ENCODE measurements around the gene CPED1. TPM values are rescaled to one million over a fixed set of nuclear protein-coding genes. Genes with fewer than 3 reads are reported as not detected.

The CPED1 gene
- total RNA-seq, 1 experiment from 2014 or later = 1.8 TPM

DNA sequence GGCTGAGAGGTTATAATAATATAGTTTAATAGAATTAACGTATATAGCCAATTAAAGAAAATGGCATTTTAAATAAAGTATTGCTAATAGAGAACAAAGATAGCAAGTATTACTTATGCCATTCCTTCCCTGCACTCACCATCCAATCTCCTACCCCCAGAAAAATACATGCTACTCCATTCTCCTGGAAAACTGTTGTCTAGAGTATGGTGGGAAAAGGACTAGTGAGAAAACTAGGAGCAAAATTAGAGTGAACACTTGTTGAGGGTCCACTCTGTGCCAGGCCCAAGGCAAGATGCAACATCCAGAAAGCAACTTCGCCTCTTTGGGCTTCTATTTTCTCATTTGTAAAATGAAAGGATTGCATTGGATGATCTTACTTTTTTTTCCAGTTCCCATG is 149.1 kb downstream of the CPED1 start:
- Histone ChIP-seq H3K4me2 (ENCODE audit: low read length) (no peak overlapping the region), H2AFZ (ENCODE audit: low read length) (no peak overlapping the region), H4K20me1 (ENCODE audit: low read length) (no peaks in the 10 kb centered on the region), H3K36me3 (ENCODE audit: low read depth, low read length) (no peaks in the 10 kb centered on the region), H3K4me3 (ENCODE audit: low read length) (no peak overlapping the region), H3K27me3 (ENCODE audit: low read length) (no peaks in the 10 kb centered on the region), H3F3A (ENCODE audit: low read length, unreplicated experiment) (no peaks in the 10 kb centered on the region), H3K27ac (ENCODE audit: low read length) (no peak overlapping the region), H3K4me1 (ENCODE audit: insufficient read depth, low read length) (no peaks in the 10 kb centered on the region), H3K79me2 (ENCODE audit: low read length) (no peaks in the 10 kb centered on the region), H3K9ac (ENCODE audit: low read length) (no peak overlapping the region), H3K9me3 (ENCODE audit: low read length) (no peaks in the 10 kb centered on the region), H3K9me2 (replicated peaks; ENCODE audit: low read length) (no peaks in the 10 kb centered on the region)
- ChIA-PET CTCF (no interaction called here), POLR2A (ENCODE audit: unreplicated experiment) (no interaction called here)
- TF ChIP-seq EZH2 (IDR thresholded peaks at IDR 0.05; ENCODE audit: low read length, unreplicated experiment) (no peak), EZH2phosphoT487 (IDR thresholded peaks at IDR 0.05; ENCODE audit: borderline replicate concordance, low read length) (no peak)
- TF ChIP-seq, protein P1, sequence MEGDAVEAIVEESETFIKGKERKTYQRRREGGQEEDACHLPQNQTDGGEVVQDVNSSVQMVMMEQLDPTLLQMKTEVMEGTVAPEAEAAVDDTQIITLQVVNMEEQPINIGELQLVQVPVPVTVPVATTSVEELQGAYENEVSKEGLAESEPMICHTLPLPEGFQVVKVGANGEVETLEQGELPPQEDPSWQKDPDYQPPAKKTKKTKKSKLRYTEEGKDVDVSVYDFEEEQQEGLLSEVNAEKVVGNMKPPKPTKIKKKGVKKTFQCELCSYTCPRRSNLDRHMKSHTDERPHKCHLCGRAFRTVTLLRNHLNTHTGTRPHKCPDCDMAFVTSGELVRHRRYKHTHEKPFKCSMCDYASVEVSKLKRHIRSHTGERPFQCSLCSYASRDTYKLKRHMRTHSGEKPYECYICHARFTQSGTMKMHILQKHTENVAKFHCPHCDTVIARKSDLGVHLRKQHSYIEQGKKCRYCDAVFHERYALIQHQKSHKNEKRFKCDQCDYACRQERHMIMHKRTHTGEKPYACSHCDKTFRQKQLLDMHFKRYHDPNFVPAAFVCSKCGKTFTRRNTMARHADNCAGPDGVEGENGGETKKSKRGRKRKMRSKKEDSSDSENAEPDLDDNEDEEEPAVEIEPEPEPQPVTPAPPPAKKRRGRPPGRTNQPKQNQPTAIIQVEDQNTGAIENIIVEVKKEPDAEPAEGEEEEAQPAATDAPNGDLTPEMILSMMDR (conservative IDR thresholded peaks at IDR 0.05; ENCODE audit: low read depth, low read length) = no peak
- ATAC-seq = no peak
- no peak for DNase-seq
- no TSS peak for BruUV-seq (replicated peaks)
- intact Hi-C loops (cut with micrococcal nuclease) = no loop called here

DNA sequence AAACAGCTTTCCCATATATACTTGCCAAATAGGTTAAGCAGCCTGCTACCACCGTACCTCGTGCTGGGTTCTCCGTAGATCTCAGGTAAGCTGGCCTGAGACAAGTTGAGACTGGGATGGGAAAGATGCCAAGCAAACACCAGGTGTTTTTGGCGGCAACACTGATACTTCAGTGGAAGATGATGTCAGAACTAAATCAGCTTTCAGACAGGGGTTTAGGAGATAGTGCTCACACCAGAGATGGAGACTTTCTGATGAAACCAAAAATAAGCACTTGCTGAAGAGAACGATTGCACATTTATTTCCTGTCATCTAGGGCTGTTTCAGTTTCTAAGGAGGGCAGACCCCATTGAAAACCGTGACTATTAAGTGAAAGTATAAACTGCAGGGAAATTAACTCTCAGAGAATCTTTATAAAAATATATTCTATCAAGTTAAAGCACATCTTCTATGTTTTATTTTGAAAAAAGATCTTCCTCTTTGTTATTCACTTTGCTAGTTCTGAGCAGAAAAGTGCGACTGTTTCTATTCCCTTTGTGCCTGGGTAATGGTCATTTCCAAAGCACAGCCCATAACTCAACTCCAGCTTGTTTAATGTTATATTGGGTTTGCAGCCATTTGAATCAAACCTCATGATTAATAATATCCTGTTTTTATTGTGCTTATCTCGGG is 149.9 kb downstream of the CPED1 start:
- intact Hi-C loops (cut with micrococcal nuclease) = no loop called here
- ATAC-seq (no peak), DNase-seq (no peak)
- Histone ChIP-seq H3K79me2 (ENCODE audit: low read length) (no peaks in the 10 kb centered on the region), H3K9ac (ENCODE audit: low read length) (no peak overlapping the region), H3K27me3 (ENCODE audit: low read length) (no peaks in the 10 kb centered on the region), H3K4me1 (ENCODE audit: insufficient read depth, low read length) (no peaks in the 10 kb centered on the region), H3F3A (ENCODE audit: low read length, unreplicated experiment) (no peaks in the 10 kb centered on the region), H2AFZ (ENCODE audit: low read length) (no peak overlapping the region), H4K20me1 (ENCODE audit: low read length) (no peaks in the 10 kb centered on the region), H3K9me2 (replicated peaks; ENCODE audit: low read length) (no peaks in the 10 kb centered on the region), H3K9me3 (ENCODE audit: low read length) (no peaks in the 10 kb centered on the region), H3K4me2 (ENCODE audit: low read length) (no peak overlapping the region), H3K27ac (ENCODE audit: low read length) (no peak overlapping the region), H3K36me3 (ENCODE audit: low read depth, low read length) (no peaks in the 10 kb centered on the region), H3K4me3 (ENCODE audit: low read length) (no peak overlapping the region)
- TF ChIP-seq EZH2 (IDR thresholded peaks at IDR 0.05; ENCODE audit: low read length, unreplicated experiment) (no peak), EZH2phosphoT487 (IDR thresholded peaks at IDR 0.05; ENCODE audit: borderline replicate concordance, low read length) (no peak)
- TF ChIP-seq, protein P1 (conservative IDR thresholded peaks at IDR 0.05; ENCODE audit: low read depth, low read length) = no peak
- ChIA-PET CTCF (no interaction called here), POLR2A (ENCODE audit: unreplicated experiment) (no interaction called here)
- BruUV-seq (replicated peaks) = no TSS peak

DNA sequence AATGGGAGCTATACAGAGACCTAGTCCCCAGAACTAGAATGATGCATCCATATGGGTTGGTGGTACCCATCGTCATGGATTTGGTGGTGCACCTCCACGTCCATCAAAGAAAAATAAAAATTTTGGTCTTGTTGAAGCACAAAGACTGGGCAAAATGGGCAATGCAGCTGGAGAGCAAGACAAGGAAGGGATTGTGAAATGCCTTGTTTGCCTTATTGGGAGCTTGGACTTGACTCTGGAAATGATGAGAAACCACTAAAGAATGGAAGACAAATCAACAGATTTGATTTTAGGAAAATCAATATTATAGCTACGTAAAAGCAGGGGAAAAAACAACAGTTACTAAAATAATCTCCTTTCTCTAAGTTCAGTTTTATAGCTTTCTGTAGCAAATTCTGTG is 150.9 kb downstream of the CPED1 start:
- ATAC-seq = no peak
- POLR2A ChIA-PET (ENCODE audit: unreplicated experiment) = no interaction called here
- CTCF ChIA-PET = no interaction called here

More for the DNA sequence above, 150.9 kb downstream of the CPED1 start:
- Histone ChIP-seq H3K36me3 (ENCODE audit: low read depth, low read length) (no peaks in the 10 kb centered on the region), H3K27ac (ENCODE audit: low read length) (no peak overlapping the region), H3K4me3 (ENCODE audit: low read length) (no peak overlapping the region), H3K27me3 (ENCODE audit: low read length) (no peaks in the 10 kb centered on the region), H3F3A (ENCODE audit: low read length, unreplicated experiment) (no peaks in the 10 kb centered on the region), H3K79me2 (ENCODE audit: low read length) (no peaks in the 10 kb centered on the region), H3K4me2 (ENCODE audit: low read length) (no peak overlapping the region), H3K9me2 (replicated peaks; ENCODE audit: low read length) (no peaks in the 10 kb centered on the region), H3K9me3 (ENCODE audit: low read length) (no peaks in the 10 kb centered on the region), H4K20me1 (ENCODE audit: low read length) (no peaks in the 10 kb centered on the region), H3K4me1 (ENCODE audit: insufficient read depth, low read length) (no peaks in the 10 kb centered on the region), H3K9ac (ENCODE audit: low read length) (no peak overlapping the region), H2AFZ (ENCODE audit: low read length) (no peak overlapping the region)
- intact Hi-C loops (cut with micrococcal nuclease) = no loop called here
- no peak for TF ChIP-seq EZH2phosphoT487 (IDR thresholded peaks at IDR 0.05; ENCODE audit: borderline replicate concordance, low read length)
- TF ChIP-seq, protein P1 (conservative IDR thresholded peaks at IDR 0.05; ENCODE audit: low read depth, low read length) = no peak
- no TSS peak for BruUV-seq (replicated peaks)
- no peak for DNase-seq

Measured in PC-3 (cell line).